ENCODE data around the gene BMF. TPM values are rescaled to one million over a fixed set of nuclear protein-coding genes. Genes with fewer than 3 reads are reported as not detected.

The BMF gene
- total RNA-seq, 1 experiment from 2014 or later, result 81.5 TPM

GRCh38 chr15:40134885-40135284, 26.2 kb upstream of the BMF start:
- CTCF ChIA-PET, result no interaction called here
- Histone ChIP-seq H3K36me3 (ENCODE audit: control insufficient read depth, insufficient read depth, low read length) (no peaks in the 10 kb centered on the region), H3K4me1 (no peaks in the 10 kb centered on the region), H3K4me3 (ENCODE audit: low read depth, low read length) (no peak overlapping the region), H3K9me3 (no peaks in the 10 kb centered on the region), H3K27me3 (replicated peaks; ENCODE audit: control insufficient read depth, insufficient read depth, low read length) (no peaks in the 10 kb centered on the region)
- Mint-ChIP-seq H3K9me3 (ENCODE audit: unreplicated experiment) (no peaks in the 10 kb centered on the region), H3K4me3 (ENCODE audit: unreplicated experiment) (no peak overlapping the region), H3K27me3 (ENCODE audit: insufficient read depth, unreplicated experiment) (no peaks in the 10 kb centered on the region), H3K4me1 (ENCODE audit: low read depth, unreplicated experiment) (no peaks in the 10 kb centered on the region), H3K27ac (ENCODE audit: unreplicated experiment) (no peak overlapping the region), H3K36me3 (ENCODE audit: insufficient read depth, unreplicated experiment) (no peaks in the 10 kb centered on the region)
- POLR2A ChIA-PET, result no interaction called here
- intact Hi-C loops (cut with micrococcal nuclease; ENCODE audit: unreplicated experiment), result no loop called here
- BruUV-seq (replicated peaks), result no TSS peak
- no peak for DNase-seq
- TF ChIP-seq CTCF (IDR thresholded peaks at IDR 0.05; ENCODE audit: insufficient read depth in 1 of 2, low read depth in 1 of 2, low read length in 1 of 2, severe bottlenecking in 1 of 2, unreplicated experiment in 1 of 2), result no peak

GRCh38 chr15:40133544-40133943, 24.9 kb upstream of the BMF start:
- DNase-seq, result no peak
- Histone ChIP-seq H3K4me3 (ENCODE audit: low read depth, low read length) (no peak overlapping the region), H3K36me3 (ENCODE audit: control insufficient read depth, insufficient read depth, low read length) (no peaks in the 10 kb centered on the region), H3K4me1 (no peaks in the 10 kb centered on the region), H3K9me3 (no peaks in the 10 kb centered on the region), H3K27me3 (replicated peaks; ENCODE audit: control insufficient read depth, insufficient read depth, low read length) (no peaks in the 10 kb centered on the region)
- Mint-ChIP-seq H3K36me3 (ENCODE audit: insufficient read depth, unreplicated experiment) (no peaks in the 10 kb centered on the region), H3K27ac (ENCODE audit: unreplicated experiment) (no peak overlapping the region), H3K4me1 (ENCODE audit: low read depth, unreplicated experiment) (no peaks in the 10 kb centered on the region), H3K27me3 (ENCODE audit: insufficient read depth, unreplicated experiment) (peaks cover 9% of the 10 kb centered on the region), H3K9me3 (ENCODE audit: unreplicated experiment) (no peaks in the 10 kb centered on the region), H3K4me3 (ENCODE audit: unreplicated experiment) (no peak overlapping the region)
- BruUV-seq (replicated peaks), result no TSS peak
- ChIA-PET POLR2A (no interaction called here), CTCF (interaction anchor here (0.7 kb wide), 1 partner anchor 29 kb away, joined by 3 read pairs; no protein-coding TSS in a partner anchor)
- intact Hi-C loops (cut with micrococcal nuclease; ENCODE audit: unreplicated experiment), result no loop called here
- no peak for TF ChIP-seq CTCF (IDR thresholded peaks at IDR 0.05; ENCODE audit: insufficient read depth in 1 of 2, low read depth in 1 of 2, low read length in 1 of 2, severe bottlenecking in 1 of 2, unreplicated experiment in 1 of 2)

- intact Hi-C loops (cut with micrococcal nuclease; ENCODE audit: unreplicated experiment), result no loop called here
- H3K36me3 ChIP-seq (ENCODE audit: control insufficient read depth, insufficient read depth, low read length), result no peaks in the 10 kb centered on the region
- no peaks in the 10 kb centered on the region for H3K9me3 ChIP-seq
- no TSS peak for BruUV-seq (replicated peaks)
- Mint-ChIP-seq H3K4me3 (ENCODE audit: unreplicated experiment) (no peak overlapping the region), H3K36me3 (ENCODE audit: insufficient read depth, unreplicated experiment) (no peaks in the 10 kb centered on the region), H3K9me3 (ENCODE audit: unreplicated experiment) (no peaks in the 10 kb centered on the region), H3K27me3 (ENCODE audit: insufficient read depth, unreplicated experiment) (peaks cover 12% of the 10 kb centered on the region), H3K4me1 (ENCODE audit: low read depth, unreplicated experiment) (no peaks in the 10 kb centered on the region), H3K27ac (ENCODE audit: unreplicated experiment) (no peak overlapping the region)
- no peaks in the 10 kb centered on the region for H3K27me3 ChIP-seq (replicated peaks; ENCODE audit: control insufficient read depth, insufficient read depth, low read length)
- no peak for DNase-seq
- ChIA-PET CTCF (no interaction called here), POLR2A (no interaction called here)
- no peak overlapping the region for H3K4me3 ChIP-seq (ENCODE audit: low read depth, low read length)
- TF ChIP-seq CTCF (IDR thresholded peaks at IDR 0.05; ENCODE audit: insufficient read depth in 1 of 2, low read depth in 1 of 2, low read length in 1 of 2, severe bottlenecking in 1 of 2, unreplicated experiment in 1 of 2), result no peak
- no peaks in the 10 kb centered on the region for H3K4me1 ChIP-seq
Observed at GRCh38 chr15:40130799-40131502, 22.3 kb upstream of the BMF start.

Data from Caco-2 (cell line).